DMS53 (cell line): ENCODE measurements around the gene ZBTB48.
A peak's percentile ranks its signal among the peaks of the same experiment; 100 is the strongest.

Experiments used
- DNase-seq: peaks from one replicate; lab custom pipeline; 2025; lab: John Stamatoyannopoulos, UW

The ZBTB48 gene

GRCh38 chr1:6612641-6613360 is 33.0 kb downstream of the ZBTB48 start:
- DNase-seq: peak; percentile 86

- peak; percentile 100 for DNase-seq
Measured at GRCh38 chr1:6613361-6614018, 33.7 kb downstream of the ZBTB48 start, which contains the start of gene PHF13. TSS of gene PHF13 (plus strand) at chr1:6613731. CDS start at chr1:6614067, 336 bp downstream.

GRCh38 chr1:6614019-6614928 is 34.5 kb downstream of the ZBTB48 start:
- peak; percentile 61 for DNase-seq

GRCh38 chr1:6614929-6615785 is 35.4 kb downstream of the ZBTB48 start:
- DNase-seq: peak; percentile 29

- no peak for DNase-seq
Measured at GRCh38 chr1:6619045-6619444, 39.3 kb downstream of the ZBTB48 start.

GRCh38 chr1:6621429-6622391 is 41.9 kb downstream of the ZBTB48 start:
- DNase-seq: no peak

- no peak for DNase-seq
Measured at GRCh38 chr1:6622396-6623152, 42.8 kb downstream of the ZBTB48 start.

- DNase-seq: no peak
Measured at GRCh38 chr1:6623269-6623965, 43.6 kb downstream of the ZBTB48 start.

- DNase-seq: peak; percentile 95
Measured at GRCh38 chr1:6624710-6625583, 45.2 kb downstream of the ZBTB48 start, which contains the start of gene THAP3. TSS of gene THAP3 (plus strand) at chr1:6624868. CDS start at chr1:6625219, 351 bp downstream.

GRCh38 chr1:6625584-6626149 is 45.9 kb downstream of the ZBTB48 start:
- peak; percentile 61 for DNase-seq

GRCh38 chr1:6627031-6627430 is 47.2 kb downstream of the ZBTB48 start:
- DNase-seq: no peak

GRCh38 chr1:6627841-6628545 is 48.2 kb downstream of the ZBTB48 start:
- DNase-seq: no peak

- no peak for DNase-seq
Measured at GRCh38 chr1:6628971-6629479, 49.2 kb downstream of the ZBTB48 start.

- no peak for DNase-seq
Measured at GRCh38 chr1:6630027-6630426, 50.2 kb downstream of the ZBTB48 start.

GRCh38 chr1:6631058-6631457 is 51.3 kb downstream of the ZBTB48 start:
- DNase-seq: no peak
